DMS53 treated with DMSO at 0.1 percent for 48 hours (cell line): Measurements from ENCODE around the gene FAM3D.

Experiments
- DNase-seq: peaks from one replicate; lab custom pipeline; 2025; ENCODE audit not compliant: unreplicated experiment; lab: John Stamatoyannopoulos, UW

Gene FAM3D

GRCh38 chr3:58603606-58604005 is 63.0 kb downstream of the FAM3D start:
- no peak for DNase-seq

- no peak for DNase-seq
Observed at GRCh38 chr3:58597770-58598310, 68.7 kb downstream of the FAM3D start.

GRCh38 chr3:58596834-58597518 is 69.6 kb downstream of the FAM3D start:
- no peak for DNase-seq

GRCh38 chr3:58594117-58594516 is 72.5 kb downstream of the FAM3D start:
- DNase-seq = no peak

- no peak for DNase-seq
Observed at GRCh38 chr3:58591517-58592510, 74.8 kb downstream of the FAM3D start.

GRCh38 chr3:58588030-58588614 is 78.5 kb downstream of the FAM3D start:
- no peak for DNase-seq

- DNase-seq = no peak
Observed at GRCh38 chr3:58586776-58587192, 79.8 kb downstream of the FAM3D start.

- no peak for DNase-seq
Observed at GRCh38 chr3:58585994-58586393, 80.6 kb downstream of the FAM3D start.

GRCh38 chr3:58585005-58585786 is 81.4 kb downstream of the FAM3D start:
- DNase-seq = peak; percentile 31

- no peak for DNase-seq
Observed at GRCh38 chr3:58584690-58585004, 81.9 kb downstream of the FAM3D start.
